ENCODE measurements around the gene SENP8.

SENP8 gene

DNA sequence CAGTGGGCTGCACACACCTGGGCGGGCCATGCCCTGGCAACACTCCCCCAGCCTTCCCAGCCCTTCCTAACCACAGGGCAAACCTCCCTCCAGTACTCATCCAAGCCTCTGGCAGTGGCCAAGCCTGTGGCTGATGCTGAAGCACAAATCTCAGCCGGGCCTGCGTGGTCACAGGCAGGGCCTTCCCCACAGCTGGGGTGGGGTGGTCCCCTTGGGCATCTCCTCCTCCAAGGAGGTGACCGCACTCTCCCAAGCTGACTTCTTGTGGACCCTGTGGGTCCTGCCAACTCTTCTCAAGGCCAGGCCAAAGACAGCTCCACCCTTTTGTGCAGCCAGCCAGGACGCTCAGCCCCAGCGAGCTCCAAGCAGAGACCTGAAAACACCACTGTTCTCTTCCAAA lies 58.0 kb downstream of the SENP8 start:
- FAIRE-seq (no peak), DNase-seq (ENCODE audit: insufficient read length, low spot score) (no peak)
- TF ChIP-seq, protein P1, sequence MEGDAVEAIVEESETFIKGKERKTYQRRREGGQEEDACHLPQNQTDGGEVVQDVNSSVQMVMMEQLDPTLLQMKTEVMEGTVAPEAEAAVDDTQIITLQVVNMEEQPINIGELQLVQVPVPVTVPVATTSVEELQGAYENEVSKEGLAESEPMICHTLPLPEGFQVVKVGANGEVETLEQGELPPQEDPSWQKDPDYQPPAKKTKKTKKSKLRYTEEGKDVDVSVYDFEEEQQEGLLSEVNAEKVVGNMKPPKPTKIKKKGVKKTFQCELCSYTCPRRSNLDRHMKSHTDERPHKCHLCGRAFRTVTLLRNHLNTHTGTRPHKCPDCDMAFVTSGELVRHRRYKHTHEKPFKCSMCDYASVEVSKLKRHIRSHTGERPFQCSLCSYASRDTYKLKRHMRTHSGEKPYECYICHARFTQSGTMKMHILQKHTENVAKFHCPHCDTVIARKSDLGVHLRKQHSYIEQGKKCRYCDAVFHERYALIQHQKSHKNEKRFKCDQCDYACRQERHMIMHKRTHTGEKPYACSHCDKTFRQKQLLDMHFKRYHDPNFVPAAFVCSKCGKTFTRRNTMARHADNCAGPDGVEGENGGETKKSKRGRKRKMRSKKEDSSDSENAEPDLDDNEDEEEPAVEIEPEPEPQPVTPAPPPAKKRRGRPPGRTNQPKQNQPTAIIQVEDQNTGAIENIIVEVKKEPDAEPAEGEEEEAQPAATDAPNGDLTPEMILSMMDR (IDR thresholded peaks at IDR 0.05; ENCODE audit: insufficient read depth, missing control alignments), result no peak

DNA sequence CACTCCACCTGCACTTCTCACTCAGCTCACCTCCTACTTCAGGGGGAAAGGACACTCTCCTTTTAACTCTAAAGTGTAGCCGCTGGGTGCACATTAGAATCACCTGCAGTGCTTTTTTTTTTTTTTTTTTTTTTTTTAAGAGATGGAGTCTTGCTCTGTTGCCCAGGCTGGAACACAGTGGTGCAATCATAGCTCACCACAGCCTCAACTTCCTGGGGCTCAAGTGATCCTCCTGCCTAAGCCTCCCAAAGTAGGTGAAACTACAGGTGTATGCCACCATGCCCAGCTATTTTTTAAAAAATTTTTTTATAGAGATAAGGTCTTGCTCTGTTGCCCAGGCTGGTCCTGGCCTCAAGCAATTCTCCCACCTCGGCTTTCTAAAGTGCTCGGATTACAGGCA lies 58.5 kb downstream of the SENP8 start:
- DNase-seq (ENCODE audit: insufficient read length, low spot score), result no peak
- TF ChIP-seq, protein P1 (IDR thresholded peaks at IDR 0.05; ENCODE audit: insufficient read depth, missing control alignments), result no peak
- FAIRE-seq, result no peak

DNA sequence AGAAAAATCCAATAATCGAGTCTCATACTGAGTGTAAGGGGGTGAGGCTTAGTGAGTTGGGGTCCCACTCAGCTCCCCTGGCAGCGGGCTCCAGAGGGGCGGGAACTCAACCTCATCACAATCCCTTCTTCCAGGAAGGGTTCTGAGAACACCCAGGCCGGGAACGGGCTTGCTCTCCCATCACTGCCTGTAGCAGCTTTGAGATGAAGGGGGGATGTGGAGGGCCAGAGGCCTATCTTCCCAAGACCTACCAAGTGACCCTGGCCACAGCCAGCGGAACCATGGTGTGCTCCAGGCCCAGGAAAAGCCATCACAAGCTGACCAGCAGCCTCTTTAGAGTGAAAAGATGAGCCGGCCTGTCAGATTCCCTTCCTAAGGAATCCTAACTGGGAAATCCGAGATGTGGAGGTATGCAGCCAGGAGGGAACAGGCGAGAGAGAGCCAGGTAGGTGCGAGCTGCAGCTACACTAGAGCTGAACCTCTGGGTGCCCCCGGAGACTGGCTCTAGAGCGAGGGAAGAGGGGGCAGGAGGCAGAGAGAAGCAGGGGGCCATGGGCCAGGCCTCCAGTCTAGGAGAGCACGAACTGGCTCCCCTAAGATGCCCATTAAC lies 60.9 kb downstream of the SENP8 start:
- FAIRE-seq (no peak), DNase-seq (ENCODE audit: insufficient read length, low spot score) (no peak)
- TF ChIP-seq, protein P1 (IDR thresholded peaks at IDR 0.05; ENCODE audit: insufficient read depth, missing control alignments), result no peak

DNA sequence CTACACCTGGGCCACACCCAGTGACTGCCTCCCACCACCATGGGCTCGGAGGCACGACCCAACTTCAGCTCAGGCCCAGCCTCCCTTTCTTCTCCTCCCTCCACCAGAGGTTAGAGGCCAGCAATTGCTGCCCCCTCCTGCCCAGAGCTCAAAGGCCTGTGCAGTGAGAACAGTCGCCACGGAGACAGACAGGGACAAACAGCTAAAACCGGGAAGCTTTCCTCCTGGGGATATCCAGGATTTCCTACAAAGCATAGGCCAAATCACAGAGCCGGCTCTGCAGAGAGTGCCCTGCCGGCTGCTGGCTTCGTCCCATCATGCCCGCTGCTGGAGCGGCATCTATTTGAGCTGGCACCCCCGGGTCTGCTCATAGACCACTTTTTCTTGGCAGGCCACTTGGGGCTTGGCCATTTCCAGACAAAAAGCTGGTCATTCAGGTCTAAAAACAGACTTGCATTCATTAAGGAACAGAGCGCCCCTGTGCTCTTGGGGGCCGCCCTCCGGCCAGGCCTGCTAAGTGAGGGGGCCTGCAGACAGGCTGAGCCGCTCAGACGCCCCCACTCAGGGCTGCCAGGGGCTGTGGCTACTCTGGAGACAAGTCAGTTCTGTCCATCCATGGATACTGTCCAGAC lies 61.9 kb downstream of the SENP8 start:
- TF ChIP-seq, protein P1 (IDR thresholded peaks at IDR 0.05; ENCODE audit: insufficient read depth, missing control alignments), result no peak
- DNase-seq (ENCODE audit: insufficient read length, low spot score) (no peak), FAIRE-seq (no peak)

DNA sequence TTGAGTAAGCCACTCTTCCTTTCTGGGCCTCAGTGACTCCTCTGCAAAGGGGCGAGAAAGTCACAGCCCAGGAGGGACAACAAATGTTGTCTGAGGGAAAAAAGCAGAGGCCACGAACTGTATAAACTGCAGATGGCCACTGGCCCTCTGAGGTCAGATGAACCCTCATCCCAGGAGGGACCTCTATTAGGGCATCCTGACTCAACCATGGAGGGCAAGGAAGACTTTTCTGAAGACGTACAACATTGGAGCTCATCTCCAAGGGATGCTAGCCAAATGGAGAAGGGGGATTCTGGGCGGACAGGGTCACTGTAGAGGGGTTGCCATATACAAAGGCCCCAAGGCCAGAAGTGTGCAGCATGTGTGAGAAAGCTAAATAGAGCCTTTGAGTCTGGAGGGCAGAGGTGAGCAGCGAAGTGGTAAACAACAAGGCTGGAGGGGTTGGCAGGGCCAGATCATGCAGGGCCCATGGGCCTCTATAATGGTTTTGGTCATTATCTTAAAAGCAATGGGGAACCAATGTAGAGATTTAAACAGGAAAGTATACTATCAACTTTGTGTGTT lies 62.6 kb downstream of the SENP8 start:
- DNase-seq (ENCODE audit: insufficient read length, low spot score) (no peak), FAIRE-seq (no peak)
- TF ChIP-seq, protein P1 (IDR thresholded peaks at IDR 0.05; ENCODE audit: insufficient read depth, missing control alignments), result no peak

DNA sequence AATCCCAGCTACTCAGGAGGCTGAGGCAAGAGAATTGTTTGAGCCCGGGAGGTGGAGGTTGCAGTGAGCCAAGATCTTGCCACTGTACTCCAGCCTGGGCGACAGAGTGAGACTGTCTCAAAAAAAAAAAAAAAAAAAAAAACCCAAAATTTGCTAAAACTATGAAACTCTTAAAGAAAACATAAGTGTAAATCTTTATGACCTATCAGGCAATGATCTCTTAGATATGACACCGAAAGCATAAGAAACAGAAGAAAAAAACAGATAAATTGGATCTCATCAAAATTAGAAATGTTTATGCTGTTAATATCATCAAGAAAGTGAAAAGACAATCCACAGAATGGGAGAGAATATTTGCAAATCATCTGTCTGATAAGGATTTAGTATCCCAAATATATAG lies 64.0 kb downstream of the SENP8 start:
- TF ChIP-seq, protein P1 (IDR thresholded peaks at IDR 0.05; ENCODE audit: insufficient read depth, missing control alignments), result no peak
- DNase-seq (ENCODE audit: insufficient read length, low spot score) (no peak), FAIRE-seq (no peak)

DNA sequence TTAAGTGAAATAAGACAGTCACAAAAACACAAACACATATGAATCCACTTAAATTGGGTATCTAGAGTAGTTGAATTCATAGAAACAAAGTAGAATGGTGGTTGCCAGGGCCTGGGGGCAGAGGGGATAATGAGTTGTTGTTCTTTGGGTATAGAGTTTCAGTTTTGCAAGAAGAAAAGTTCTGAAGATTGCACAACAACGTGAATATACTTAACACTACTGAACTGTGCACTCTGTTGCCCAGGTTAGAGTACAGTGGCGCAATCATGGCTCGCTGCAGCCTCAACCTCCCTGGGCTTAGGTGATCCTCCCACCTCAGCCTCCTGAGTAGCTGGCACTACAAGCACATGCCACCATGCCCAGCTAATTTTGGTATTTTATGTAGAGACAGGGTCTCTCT lies 64.5 kb downstream of the SENP8 start:
- TF ChIP-seq, protein P1 (IDR thresholded peaks at IDR 0.05; ENCODE audit: insufficient read depth, missing control alignments), result no peak
- no peak for FAIRE-seq
- no peak for DNase-seq (ENCODE audit: insufficient read length, low spot score)
